ENCODE data around the gene ANKRD49. TPM values are rescaled to one million over a fixed set of nuclear protein-coding genes. Genes with fewer than 3 reads are reported as not detected.

ANKRD49 gene
- total and polyA plus RNA-seq, 2 of the 8 experiments (the other 6 are each of a cell fraction or from before 2014, with no cell fraction given) = 7.4 to 12.2 TPM

GRCh38 chr11:94469416-94469815, 24.4 kb upstream of the ANKRD49 start (continued):
- no peak for TF ChIP-seq FOSL1 (IDR thresholded peaks at IDR 0.05; ENCODE audit: insufficient read depth, low read depth, low read length)

All from H1 (cell line).